SK-N-SH (cell line): Measurements from ENCODE around the gene PRRT2. TPM values are rescaled to one million over a fixed set of nuclear protein-coding genes. Genes with fewer than 3 reads are reported as not detected.
A peak's percentile ranks its signal among the peaks of the same experiment; 100 is the strongest.

Source experiments
- CTCF ChIA-PET: fragments of 300-600, 350-600 bp; formaldehyde crosslinking; extraction: SDS; loops from one replicate; lab custom pipeline; 2021; lab: Yijun Ruan, JAX
- POLR2A ChIA-PET: fragments of 350-600 bp; sonication (Branson Sonifier 250); formaldehyde crosslinking; extraction: SDS; loops from one replicate; lab custom pipeline; 2020; ENCODE audit warnings: antibody characterized with exemption, inconsistent platforms; lab: Yijun Ruan, JAX
- DNase-seq: peaks from one replicate; pipeline ENCODE4 v3.0.0; 2012
- H2AFZ ChIP-seq: fragments of 200-600 bp; sonication (generic); 2 replicates; pipeline ENCODE4 v1.8.1; 2016; ENCODE audit warnings: antibody characterized with exemption, mild to moderate bottlenecking, low read depth
- H3F3A ChIP-seq: fragments of 200-600 bp; sonication (generic); replicated peaks from 2 replicates; pipeline ENCODE3; 2016; ENCODE audit warnings: antibody characterized with exemption, mild to moderate bottlenecking; ENCODE audit not compliant: insufficient read depth
- H3K27ac ChIP-seq, 2 experiments: fragments of 200-500 bp in 1 of 2; fragments of 200-600 bp in 1 of 2; sonication (Bioruptor generic) in 1 of 2; sonication (generic), shearing (Covaris generic) in 1 of 2; 2 replicates each; pipeline versions ENCODE4 v1.5.1 to v1.6.1; 2014 to 2016; ENCODE audit warnings: low read depth in 2 of 2, inconsistent platforms in 1 of 2, low read length in 1 of 2, mild to moderate bottlenecking in 1 of 2, mixed read lengths in 1 of 2
- H3K27me3 ChIP-seq: fragments of 200-600 bp; sonication (generic), shearing (Covaris generic); 2 replicates; pipeline ENCODE4 v1.6.1; 2016; ENCODE audit warnings: mixed run types; ENCODE audit not compliant: insufficient read depth
- H3K36me3 ChIP-seq, 2 experiments: fragments of 200-500 bp in 1 of 2; fragments of 200-600 bp in 1 of 2; sonication (Bioruptor generic) in 1 of 2; sonication (generic) in 1 of 2; replicated peaks in 1 of 2; 2 replicates each; pipeline versions ENCODE3 to v1.5.1; 2014 to 2016; ENCODE audit warnings: low read length in 1 of 2, mild to moderate bottlenecking in 1 of 2; ENCODE audit not compliant: insufficient read depth in 2 of 2, control insufficient read depth in 1 of 2
- H3K4me1 ChIP-seq, 2 experiments: fragments of 200-500 bp in 1 of 2; fragments of 200-600 bp in 1 of 2; sonication (Bioruptor generic) in 1 of 2; sonication (generic), shearing (Covaris generic) in 1 of 2; 2 replicates each; pipeline versions ENCODE4 v1.5.1 to v1.6.1; 2014 to 2016; ENCODE audit warnings: low read depth in 1 of 2, low read length in 1 of 2, mixed run types in 1 of 2; ENCODE audit not compliant: insufficient read depth in 2 of 2, control insufficient read depth in 1 of 2
- H3K4me2 ChIP-seq: fragments of 200-600 bp; sonication (generic), shearing (Covaris generic); 2 replicates; pipeline ENCODE4 v1.6.1; 2017; ENCODE audit warnings: mixed run types
- H3K4me3 ChIP-seq, 2 experiments: fragments of 200-500 bp in 1 of 2; fragments of 200-600 bp in 1 of 2; sonication (Bioruptor generic) in 1 of 2; sonication (generic), shearing (Covaris generic) in 1 of 2; 2 replicates each; pipeline versions ENCODE4 v1.5.1 to v1.8.1; 2014 to 2016; ENCODE audit warnings: low read depth in 2 of 2, inconsistent platforms in 1 of 2, low read length in 1 of 2, mild to moderate bottlenecking in 1 of 2, mixed read lengths in 1 of 2, moderate library complexity in 1 of 2
- H3K79me2 ChIP-seq: fragments of 200-600 bp; sonication (generic); 2 replicates; pipeline ENCODE4 v1.8.1; 2017; ENCODE audit warnings: mild to moderate bottlenecking; ENCODE audit not compliant: insufficient read depth
- H3K9ac ChIP-seq: fragments of 200-600 bp; sonication (generic); 2 replicates; pipeline ENCODE4 v1.6.1; 2017; ENCODE audit warnings: mixed run types
- H3K9me2 ChIP-seq: fragments of 200-600 bp; sonication (generic); 2 replicates; pipeline ENCODE4 v1.6.1; 2017; ENCODE audit warnings: mixed run types
- H3K9me3 ChIP-seq: fragments of 200-600 bp; sonication (generic); 2 replicates; pipeline ENCODE4 v1.6.1; 2017; ENCODE audit warnings: mixed run types, mild to moderate bottlenecking, moderate library complexity
- H4K20me1 ChIP-seq: fragments of 200-600 bp; sonication (generic); 2 replicates; pipeline ENCODE4 v1.6.1; 2017; ENCODE audit warnings: mild to moderate bottlenecking, mixed run types; ENCODE audit not compliant: insufficient read depth
- CTCF ChIP-seq: fragments of 200-600 bp; sonication (generic); IDR thresholded peaks from 2 replicates; pipeline ENCODE4 v1.6.1; 2017; ENCODE audit warnings: antibody characterized with exemption, mild to moderate bottlenecking, moderate library complexity
- GATA2 ChIP-seq: sonication (generic); formaldehyde crosslinking; IDR thresholded peaks from 2 replicates; pipeline ENCODE4 v1.5.0; 2020; ENCODE audit warnings: mild to moderate bottlenecking, missing genetic modification reagents
- MAX ChIP-seq: IDR thresholded peaks from 2 replicates; pipeline ENCODE4 v1.4.0; 2012; ENCODE audit warnings: low read depth
- MEF2A ChIP-seq: IDR thresholded peaks from 2 replicates; pipeline ENCODE4 v1.4.0; 2012; ENCODE audit warnings: low read depth, borderline replicate concordance
- MXI1 ChIP-seq: IDR thresholded peaks from 2 replicates; pipeline ENCODE4 v1.6.1; 2012; ENCODE audit warnings: mild to moderate bottlenecking, low read depth, low read length, improper control_type of control experiment
- RFX5 ChIP-seq: IDR thresholded peaks from 2 replicates; pipeline ENCODE4 v1.6.1; 2012; ENCODE audit warnings: mild to moderate bottlenecking, improper control_type of control experiment, low read length
- SIN3A ChIP-seq: IDR thresholded peaks from 2 replicates; pipeline ENCODE4 v1.6.1; 2012; ENCODE audit warnings: low read depth, mild to moderate bottlenecking, low read length, moderate library complexity, borderline replicate concordance
- TEAD4 ChIP-seq: IDR thresholded peaks from 2 replicates; pipeline ENCODE4 v1.4.0; 2012; ENCODE audit warnings: mild to moderate bottlenecking, borderline replicate concordance; ENCODE audit not compliant: insufficient read depth
- USF1 ChIP-seq: IDR thresholded peaks from 2 replicates; pipeline ENCODE4 v1.4.0; 2012; ENCODE audit warnings: low read depth, borderline replicate concordance
- USF2 ChIP-seq: fragments of 150-350 bp; IDR thresholded peaks from 2 replicates; pipeline ENCODE4 v1.6.1; 2017; ENCODE audit warnings: antibody characterized with exemption, low read length, low read depth, borderline replicate concordance
- YY1 ChIP-seq: IDR thresholded peaks from 2 replicates; pipeline ENCODE4 v1.4.0; 2012; ENCODE audit warnings: low read depth, mild to moderate bottlenecking
- WGBS: methylation state at CpG from one replicate; pipeline ENCODE4 v1.1.6; 2017; ENCODE audit warnings: low lambda C conversion rate; 5-methylcytosine and 5-hydroxymethylcytosine counted together
- polyA plus RNA-seq, 3 experiments: library from polyadenylated mRNA; depleted of rRNA; stranded (reverse); fragments of >200 nt; gene quantifications; 2 replicates each; pipeline ENCODE4 v1.2.3, GENCODE V29; 2012

The PRRT2 gene
- polyA plus RNA-seq, 1 of the 3 experiments (the other 2 are of a cell fraction): 28.1 TPM

- Histone ChIP-seq H3K36me3 (peaks cover 6 to 11% of the 10 kb centered on the region in 2 experiments), H3K9me2 (no peaks in the 10 kb centered on the region), H3K4me2 (peak overlapping the region; percentile 97), H3K27me3 (no peaks in the 10 kb centered on the region), H3K9me3 (no peaks in the 10 kb centered on the region), H3K27ac (peak overlapping the region; percentile 64 to 94), H3K9ac (peak overlapping the region; percentile 72), H2AFZ (peak overlapping the region; percentile 89; the same call in 1 of the 2 replicates), H3K79me2 (peaks cover 85% of the 10 kb centered on the region), H4K20me1 (no peaks in the 10 kb centered on the region), H3F3A (peaks cover 36% of the 10 kb centered on the region), H3K4me1 (peaks cover 26 to 59% of the 10 kb centered on the region in 2 experiments; a peak in 3 of 4 replicates), H3K4me3 (peak overlapping the region; percentile 72 to 77)
- ChIA-PET POLR2A (interaction anchor here (0.9 to 1.7 kb wide), 3 partner anchors 9 to 84 kb away, joined by 3 to 7 read pairs (median 4); partner anchors contain the start of gene SEZ6L2), CTCF (interaction anchor here (0.5 to 14.0 kb wide), 13 partner anchors 9 to 236 kb away, joined by 3 to 129 read pairs (median 5); partner anchors contain the start of genes ASPHD1, KIF22 and SEZ6L2)
- peak; percentile 26 for TF ChIP-seq CTCF
- TF ChIP-seq USF1: no peak
- peak; percentile 37; the same call in 1 of the 2 replicates for TF ChIP-seq MAX
- TF ChIP-seq MXI1: peak; percentile 46; the same call in 1 of the 2 replicates
- TF ChIP-seq YY1: no peak
- no peak for TF ChIP-seq MEF2A
- no peak for TF ChIP-seq GATA2 (CRISPR knock-in tag)
- TF ChIP-seq RFX5: no peak
- no peak for TF ChIP-seq TEAD4
- no peak for TF ChIP-seq SIN3A
- no peak for TF ChIP-seq USF2
- DNase-seq: peak; percentile 63
- WGBS: 1% methylated on average over 25 of the region's 37 CpGs
Observed at GRCh38 chr16:29816694-29817441, 4.9 kb downstream of the PRRT2 start.
